Measurements from ENCODE around the gene CAD. TPM values are rescaled to one million over a fixed set of nuclear protein-coding genes. Genes with fewer than 3 reads are reported as not detected.

CAD gene
- total RNA-seq, 1 donor from 2014 or later: 8.5 TPM

Other genes with a start within 250 kb of the CAD start
- 52.4 TPM for gene MAPRE3, start 246.7 kb upstream of the CAD start, total RNA-seq
- 30.9 TPM for gene TMEM214, start 184.4 kb upstream of the CAD start, total RNA-seq
- 9.4 TPM for gene AGBL5, start 165.7 kb upstream of the CAD start, total RNA-seq
- 374 TPM for gene OST4, start 145.7 kb upstream of the CAD start, total RNA-seq
- 15.7 TPM for gene EMILIN1, start 138.8 kb upstream of the CAD start, total RNA-seq
- 4.0 TPM for gene KHK, start 130.6 kb upstream of the CAD start, total RNA-seq
- 0.87 TPM for gene CGREF1, start 98.2 kb upstream of the CAD start, total RNA-seq
- 2.0 TPM for gene ABHD1, start 93.6 kb upstream of the CAD start, total RNA-seq
- 51.1 TPM for gene PREB, start 82.7 kb upstream of the CAD start, total RNA-seq
- gene PRR30, start 78.0 kb upstream of the CAD start, total RNA-seq: not detected
- 0.10 TPM for gene TCF23, start 68.4 kb upstream of the CAD start, total RNA-seq
- gene ATRAID, start 5.3 kb upstream of the CAD start, total RNA-seq: 112 TPM
- gene SLC5A6, start 5.1 kb upstream of the CAD start, total RNA-seq: 13.3 TPM
- 9.4 TPM for gene SLC30A3, start 45.7 kb downstream of the CAD start, total RNA-seq
- 2.1 TPM for gene DNAJC5G, start 58.1 kb downstream of the CAD start, total RNA-seq
- gene TRIM54, start 65.1 kb downstream of the CAD start, total RNA-seq: 291 TPM
- gene UCN, start 91.1 kb downstream of the CAD start, total RNA-seq: 0.55 TPM
- gene MPV17, start 105.7 kb downstream of the CAD start, total RNA-seq: 47.2 TPM
- gene GTF3C2, start 139.4 kb downstream of the CAD start, total RNA-seq: 19.8 TPM
- gene EIF2B4, start 153.0 kb downstream of the CAD start, total RNA-seq: 40.9 TPM
- gene SNX17, start 153.2 kb downstream of the CAD start, total RNA-seq: 61.2 TPM
- 6.5 TPM for gene ZNF513, start 163.4 kb downstream of the CAD start, total RNA-seq
- 38.8 TPM for gene PPM1G, start 192.2 kb downstream of the CAD start, total RNA-seq
- 53.1 TPM for gene NRBP1, start 211.3 kb downstream of the CAD start, total RNA-seq
- not detected for gene KRTCAP3, start 225.0 kb downstream of the CAD start, total RNA-seq

Data from left ventricle myocardium superior (tissue), 1 donor.